Testis (tissue), 2 donors: ENCODE data around the gene HES2.
"Not testable (repeated sequence)": the region's sequence is repeated elsewhere in the genome, so short reads cannot be mapped to it uniquely, and the experiment has no call there.

ENCODE experiments used
- CTCF ChIP-seq, 3 experiments: fragments of 450-650 bp in 2 of 3; fragments of 200-600 bp in 1 of 3; sonication (generic) in 1 of 3; IDR thresholded peaks; one replicate each; pipeline ENCODE4 v1.5.1; 2016 to 2019; ENCODE audit warnings: antibody characterized with exemption in 3 of 3, mild to moderate bottlenecking in 2 of 3, moderate library complexity in 1 of 3
- POLR2A ChIP-seq: fragments of 450-650 bp; IDR thresholded peaks from one replicate; pipeline ENCODE4 v1.6.1; 2017; ENCODE audit warnings: antibody characterized with exemption, mild to moderate bottlenecking, moderate library complexity

DNA sequence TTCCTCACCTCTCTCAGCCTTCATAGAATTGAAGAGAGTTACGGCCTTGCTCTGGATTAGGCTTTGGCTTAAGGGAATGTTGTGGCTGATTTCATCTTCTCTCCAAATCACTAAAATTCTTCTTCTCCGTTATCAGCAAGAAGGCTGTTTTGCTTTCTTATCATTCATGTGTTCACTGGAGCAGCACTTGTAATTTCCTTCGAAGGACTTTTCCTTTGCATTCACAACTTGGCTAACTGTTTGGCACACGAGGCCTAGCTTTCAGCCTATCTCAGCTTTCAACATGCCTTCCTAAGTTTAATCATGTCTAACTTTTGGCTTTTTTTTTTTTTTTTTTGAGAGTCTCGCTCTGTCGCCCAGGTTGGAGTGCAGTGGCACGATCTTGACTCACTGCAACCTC lies 47.5 kb downstream of the HES2 start:
- TF ChIP-seq CTCF (IDR thresholded peaks at IDR 0.05); POLR2A: not testable (repeated sequence)
